ENCODE data around the gene ERCC1. TPM values are rescaled to one million over a fixed set of nuclear protein-coding genes. Genes with fewer than 3 reads are reported as not detected.

The ERCC1 gene
- total and polyA plus RNA-seq, 5 experiments from 2014 or later, result 32.2 to 61.0 (median 38.6) TPM

DNA sequence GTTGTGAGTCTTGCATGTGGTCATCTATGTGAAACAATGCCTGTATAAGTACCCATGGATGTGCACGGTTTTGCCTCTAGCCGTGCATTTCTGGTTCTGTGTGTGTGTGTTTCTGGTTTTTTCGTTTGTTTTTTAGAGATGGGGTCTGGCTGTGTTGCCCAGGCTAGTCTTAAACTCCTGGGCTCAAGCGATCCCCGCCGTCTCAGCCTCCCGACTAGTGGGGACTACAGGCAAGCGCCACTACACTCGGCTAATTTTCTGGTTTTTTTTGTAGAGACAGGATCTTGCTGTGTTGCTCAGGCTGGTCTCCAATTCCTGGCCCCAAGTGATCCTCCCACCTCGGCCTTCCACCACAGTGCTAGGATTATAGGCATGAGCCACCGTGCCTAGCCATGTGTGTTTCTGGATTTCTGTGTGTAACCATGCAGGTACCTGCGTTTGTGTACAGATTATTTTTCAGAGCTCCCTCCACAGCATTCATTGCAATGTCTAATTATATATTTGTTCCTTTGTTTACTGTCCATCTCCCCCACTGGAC, 28.2 kb upstream of the ERCC1 start:
- DNase-seq (no peak), ATAC-seq (no peak)
- H3K4me1 Mint-ChIP-seq, result peaks cover 33 to 64% (median 54%) of the 10 kb centered on the region in 4 donors
- H3K36me3 Mint-ChIP-seq, result no peaks in the 10 kb centered on the region
- peaks cover 0 to 2% (median 0%) of the 10 kb centered on the region in 9 donors for H3K9me3 Mint-ChIP-seq
- POLR2A ChIA-PET, result interaction anchor here (0.6 to 2.6 kb wide), 4 partner anchors 10 to 26 kb away, joined by 3 to 10 read pairs (median 6); no protein-coding TSS in a partner anchor
- peak overlapping the region; percentile 86 to 96 (median 91) for H3K4me3 Mint-ChIP-seq
- peaks cover 0 to 4% (median 0%) of the 10 kb centered on the region in 5 donors for H3K27me3 Mint-ChIP-seq
- H3K27ac Mint-ChIP-seq, result peak overlapping the region; percentile 93 to 100 (median 100)

DNA sequence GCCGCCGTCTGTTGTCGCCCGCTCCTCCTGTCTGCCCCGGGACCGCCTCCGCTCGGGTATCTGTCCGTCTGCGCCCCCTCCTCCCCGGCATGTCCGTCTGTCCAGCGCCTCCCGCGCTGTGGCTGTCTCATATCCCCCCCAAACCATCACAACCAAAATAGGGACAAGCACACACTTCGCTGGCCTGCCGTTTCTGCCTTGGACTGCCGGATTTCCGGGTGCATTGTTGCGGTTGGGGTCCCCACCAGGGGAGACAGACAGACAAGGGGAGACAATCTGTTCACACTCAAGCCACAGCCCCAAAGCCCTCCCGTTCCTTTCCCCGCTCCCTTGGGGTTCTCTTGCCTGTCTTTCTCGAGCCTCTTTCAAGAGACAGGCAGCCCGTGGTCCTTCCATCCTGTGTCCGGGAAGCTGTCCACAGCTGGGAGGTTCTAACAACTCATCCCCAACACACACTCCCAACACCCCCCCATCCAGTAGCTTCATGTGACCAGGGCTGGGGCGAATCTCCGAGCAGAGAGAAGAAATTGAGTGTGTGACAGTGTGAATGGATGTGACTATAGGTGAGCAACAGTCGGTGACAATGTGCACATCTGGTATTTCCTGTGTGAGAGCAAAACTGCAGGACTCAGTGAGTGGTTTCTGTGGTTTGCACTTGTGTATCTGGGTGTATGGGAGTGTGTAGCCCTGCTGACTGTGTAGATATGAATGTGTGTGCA, 27.6 kb upstream of the ERCC1 start:
- POLR2A ChIA-PET, result interaction anchor here (0.6 to 2.6 kb wide), 4 partner anchors 11 to 27 kb away, joined by 3 to 10 read pairs (median 6); no protein-coding TSS in a partner anchor
- DNase-seq (peak in 9 of 10 donors; percentile 47 to 91 (median 74)), ATAC-seq (peak; percentile 49 to 53)
- no peaks in the 10 kb centered on the region for H3K36me3 Mint-ChIP-seq
- peak overlapping the region; percentile 93 to 100 (median 100) for H3K27ac Mint-ChIP-seq
- H3K4me3 Mint-ChIP-seq, result peak overlapping the region; percentile 86 to 96 (median 91)
- peaks cover 30 to 63% (median 52%) of the 10 kb centered on the region in 4 donors for H3K4me1 Mint-ChIP-seq
- H3K9me3 Mint-ChIP-seq, result peaks cover 0 to 2% (median 0%) of the 10 kb centered on the region in 9 donors
- peaks cover 0 to 4% (median 0%) of the 10 kb centered on the region in 5 donors for H3K27me3 Mint-ChIP-seq

- peak; percentile 8 to 23 for ATAC-seq
- peak overlapping the region; percentile 89 to 97 (median 96) for H3K4me3 Mint-ChIP-seq
- H3K4me1 Mint-ChIP-seq, result peaks cover 26 to 60% (median 47%) of the 10 kb centered on the region in 4 donors
- peak overlapping the region; percentile 97 to 100 (median 99) for H3K27ac Mint-ChIP-seq
- peaks cover 0 to 2% (median 0%) of the 10 kb centered on the region in 9 donors for H3K9me3 Mint-ChIP-seq
- no peaks in the 10 kb centered on the region for H3K36me3 Mint-ChIP-seq
- peak in 2 of 10 donors; percentile 10 to 46 for DNase-seq
- POLR2A ChIA-PET, result interaction anchor here (0.6 to 2.6 kb wide), 5 partner anchors 17 to 35 kb away, joined by 3 to 9 read pairs (median 6); partner anchors contain the start of gene FOSB
- peaks cover 0 to 4% (median 0%) of the 10 kb centered on the region in 5 donors for H3K27me3 Mint-ChIP-seq
Observed at GRCh38 chr19:45450012-45450333, 26.3 kb upstream of the ERCC1 start.

DNA sequence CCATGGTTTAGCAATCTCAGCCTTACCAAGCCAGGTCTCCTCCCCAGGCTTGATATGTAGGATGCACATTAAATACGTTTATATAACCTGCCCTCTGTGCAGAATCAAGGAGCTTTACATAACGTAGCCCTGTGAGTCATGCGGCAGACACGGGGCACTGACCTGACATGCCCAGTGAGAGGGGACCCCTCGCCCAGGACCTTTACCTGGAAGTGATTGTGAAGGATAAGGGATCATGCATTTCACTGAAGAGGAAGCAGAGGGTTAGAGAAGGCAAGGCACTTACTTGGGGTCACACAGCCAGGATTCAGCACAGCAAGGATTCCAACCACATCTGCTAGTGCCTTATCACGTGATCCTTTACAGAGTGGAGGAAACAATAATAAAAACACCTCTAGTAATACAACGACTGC, 25.2 kb upstream of the ERCC1 start:
- H3K27me3 Mint-ChIP-seq, result peaks cover 0 to 4% (median 0%) of the 10 kb centered on the region in 5 donors
- H3K4me3 Mint-ChIP-seq, result peak overlapping the region; percentile 43 to 89 (median 66)
- no peak for DNase-seq
- peaks cover 29 to 63% (median 55%) of the 10 kb centered on the region in 4 donors for H3K4me1 Mint-ChIP-seq
- H3K27ac Mint-ChIP-seq, result peak overlapping the region in 9 of 10 donors; percentile 60 to 100 (median 82)
- ATAC-seq, result no peak
- H3K36me3 Mint-ChIP-seq, result no peaks in the 10 kb centered on the region
- POLR2A ChIA-PET, result interaction anchor here (1.9 to 2.6 kb wide), 2 partner anchors 20 to 30 kb away, joined by 8 to 9 read pairs; partner anchors contain the start of gene FOSB
- H3K9me3 Mint-ChIP-seq, result peaks cover 0 to 2% (median 0%) of the 10 kb centered on the region in 9 donors

DNA sequence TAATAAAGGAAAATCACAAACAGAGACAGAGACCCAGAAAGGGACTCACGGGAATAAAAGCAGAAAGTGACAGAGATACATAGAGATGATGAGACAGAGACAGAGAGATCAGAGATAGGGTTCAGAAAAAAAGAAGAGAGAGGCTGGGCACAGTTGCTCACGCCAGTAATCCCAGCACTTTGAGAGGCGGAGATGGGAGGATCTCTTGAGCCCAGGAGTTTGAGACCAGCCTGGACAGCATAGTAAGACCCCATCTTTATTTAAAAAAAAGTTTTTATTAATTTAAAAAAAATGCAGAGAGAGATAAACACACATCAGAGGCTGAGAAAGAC, 24.7 kb upstream of the ERCC1 start:
- Mint-ChIP-seq H3K36me3 (no peaks in the 10 kb centered on the region), H3K4me3 (peak overlapping the region in 6 of 10 donors; percentile 39 to 59 (median 46)), H3K27ac (peak overlapping the region in 8 of 10 donors; percentile 10 to 91 (median 74)), H3K4me1 (peaks cover 32 to 63% (median 57%) of the 10 kb centered on the region in 4 donors), H3K27me3 (peaks cover 0 to 4% (median 0%) of the 10 kb centered on the region in 5 donors), H3K9me3 (peaks cover 0 to 2% (median 0%) of the 10 kb centered on the region in 9 donors)
- DNase-seq (no peak), ATAC-seq (no peak)
- POLR2A ChIA-PET, result interaction anchor here (2.6 kb wide), 1 partner anchor 20 kb away, joined by 9 read pairs; the partner anchor contains the start of gene FOSB

- Mint-ChIP-seq H3K9me3 (peaks cover 0 to 2% (median 0%) of the 10 kb centered on the region in 9 donors), H3K4me3 (no peak overlapping the region), H3K4me1 (peaks cover 32 to 69% (median 64%) of the 10 kb centered on the region in 4 donors), H3K36me3 (no peaks in the 10 kb centered on the region), H3K27me3 (peaks cover 0 to 4% (median 0%) of the 10 kb centered on the region in 5 donors), H3K27ac (peak overlapping the region in 6 of 10 donors; percentile 21 to 87 (median 54))
- DNase-seq (no peak), ATAC-seq (no peak)
- POLR2A ChIA-PET, result interaction anchor here (2.1 kb wide), 1 partner anchor 31 kb away, joined by 4 read pairs; no protein-coding TSS in a partner anchor
Observed at GRCh38 chr19:45446944-45447343, 23.2 kb upstream of the ERCC1 start.

GRCh38 chr19:45446295-45446694, 22.6 kb upstream of the ERCC1 start:
- peak overlapping the region in 5 of 10 donors; percentile 52 to 73 (median 56) for H3K4me3 Mint-ChIP-seq
- H3K9me3 Mint-ChIP-seq, result peaks cover 0 to 2% (median 0%) of the 10 kb centered on the region in 9 donors
- no peak for ATAC-seq
- peaks cover 25 to 63% (median 57%) of the 10 kb centered on the region in 4 donors for H3K4me1 Mint-ChIP-seq
- no peaks in the 10 kb centered on the region for H3K36me3 Mint-ChIP-seq
- no peak for DNase-seq
- H3K27me3 Mint-ChIP-seq, result peaks cover 0 to 2% (median 0%) of the 10 kb centered on the region in 5 donors
- POLR2A ChIA-PET, result interaction anchor here (2.1 to 7.8 kb wide), 2 partner anchors 23 to 32 kb away, joined by 4 to 90 read pairs; partner anchors contain the start of gene FOSB
- peak overlapping the region in 9 of 10 donors; percentile 48 to 87 (median 77) for H3K27ac Mint-ChIP-seq

- Mint-ChIP-seq H3K9me3 (no peaks in the 10 kb centered on the region), H3K27me3 (no peaks in the 10 kb centered on the region), H3K27ac (peak overlapping the region; percentile 10 to 95 (median 88)), H3K4me3 (peak overlapping the region; percentile 8 to 83 (median 45)), H3K4me1 (peaks cover 28 to 68% (median 60%) of the 10 kb centered on the region in 4 donors), H3K36me3 (no peaks in the 10 kb centered on the region)
- ATAC-seq (no peak), DNase-seq (no peak)
- POLR2A ChIA-PET, result interaction anchor here (0.7 to 7.8 kb wide), 3 partner anchors 24 to 40 kb away, joined by 3 to 90 read pairs (median 6); partner anchors contain the start of gene FOSB
Observed at GRCh38 chr19:45445139-45445538, 21.4 kb upstream of the ERCC1 start.

DNA sequence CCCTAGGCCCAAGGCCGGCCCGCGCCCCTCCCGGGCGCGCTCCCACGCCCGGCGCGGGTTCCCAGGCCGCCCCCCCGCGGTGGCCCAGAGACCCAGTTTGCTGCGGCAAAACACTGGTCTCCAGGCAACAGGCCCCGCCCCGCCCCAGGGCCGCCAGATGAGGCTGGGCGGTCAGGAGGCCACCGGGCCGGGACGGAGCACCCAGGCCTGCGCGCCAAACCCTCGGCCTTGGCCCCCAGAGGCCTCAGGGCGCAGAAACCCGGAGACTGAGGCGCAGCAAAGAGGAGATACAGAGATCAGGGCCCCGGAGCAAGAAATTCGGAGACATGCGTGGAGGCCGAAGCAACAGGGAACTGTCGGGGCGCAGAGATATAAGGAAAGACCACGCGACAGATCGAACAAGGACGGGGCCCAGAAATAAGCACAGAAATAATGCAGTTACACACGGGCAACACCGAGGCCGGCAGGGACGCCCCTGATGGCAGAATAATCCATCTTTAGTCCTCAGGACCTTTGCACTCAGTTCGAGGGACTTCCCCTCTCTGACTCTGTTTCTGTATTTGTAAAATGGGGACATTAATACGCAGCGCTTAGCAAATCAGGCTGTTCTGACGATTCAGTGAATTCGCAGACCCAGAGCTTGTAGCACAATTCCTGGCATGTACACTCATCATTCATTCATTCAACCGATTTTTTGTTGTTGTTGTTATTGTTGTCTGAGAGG, 20.8 kb upstream of the ERCC1 start:
- Mint-ChIP-seq H3K9me3 (no peaks in the 10 kb centered on the region), H3K4me3 (peak overlapping the region; percentile 34 to 83 (median 62)), H3K27me3 (no peaks in the 10 kb centered on the region), H3K27ac (peak overlapping the region in 9 of 10 donors; percentile 20 to 95 (median 88)), H3K4me1 (peaks cover 27 to 62% (median 56%) of the 10 kb centered on the region in 4 donors), H3K36me3 (no peaks in the 10 kb centered on the region)
- POLR2A ChIA-PET, result interaction anchor here (0.6 to 7.8 kb wide), 3 partner anchors 21 to 34 kb away, joined by 4 to 90 read pairs (median 6); partner anchors contain the start of gene FOSB
- DNase-seq, result peak; percentile 63 to 91 (median 78)
- ATAC-seq, result peak; percentile 41 to 55

- Mint-ChIP-seq H3K27me3 (no peaks in the 10 kb centered on the region), H3K4me3 (peak overlapping the region; percentile 73 to 94 (median 86)), H3K4me1 (peaks cover 26 to 60% (median 51%) of the 10 kb centered on the region in 4 donors), H3K36me3 (no peaks in the 10 kb centered on the region), H3K27ac (peak overlapping the region; percentile 21 to 97 (median 93)), H3K9me3 (no peaks in the 10 kb centered on the region)
- POLR2A ChIA-PET, result interaction anchor here (0.6 to 7.8 kb wide), 2 partner anchors 22 to 25 kb away, joined by 4 to 90 read pairs; partner anchors contain the start of gene FOSB
- ATAC-seq, result peak in 1 of 2 donors; percentile 10
- peak; percentile 18 to 69 (median 40) for DNase-seq
Observed at GRCh38 chr19:45443462-45444317, 20.0 kb upstream of the ERCC1 start.

Data from naive thymus-derived CD8-positive, alpha-beta T cell (primary cell).